Astrocyte (in vitro differentiated cells and primary cell): Measurements from ENCODE around the gene FXYD7.

Experiments
- CTCF ChIP-seq: IDR thresholded peaks from 2 replicates; pipeline ENCODE4 v1.5.1; 2011; ENCODE audit warnings: low read depth, mild to moderate bottlenecking, inconsistent platforms, low read length, moderate library complexity; ENCODE audit not compliant: insufficient read depth
- EZH2 ChIP-seq: IDR thresholded peaks from 2 replicates; pipeline ENCODE4 v1.6.1; 2012; ENCODE audit warnings: mild to moderate bottlenecking, low read length, inconsistent platforms; ENCODE audit not compliant: insufficient read depth

- TF ChIP-seq CTCF: no peak
- TF ChIP-seq EZH2: no peak
These were observed 19.5 kb upstream of the FXYD7 start for GRCh38 chr19:35123573-35123972.
